Measurements from ENCODE around the gene MINAR1.

DNA sequence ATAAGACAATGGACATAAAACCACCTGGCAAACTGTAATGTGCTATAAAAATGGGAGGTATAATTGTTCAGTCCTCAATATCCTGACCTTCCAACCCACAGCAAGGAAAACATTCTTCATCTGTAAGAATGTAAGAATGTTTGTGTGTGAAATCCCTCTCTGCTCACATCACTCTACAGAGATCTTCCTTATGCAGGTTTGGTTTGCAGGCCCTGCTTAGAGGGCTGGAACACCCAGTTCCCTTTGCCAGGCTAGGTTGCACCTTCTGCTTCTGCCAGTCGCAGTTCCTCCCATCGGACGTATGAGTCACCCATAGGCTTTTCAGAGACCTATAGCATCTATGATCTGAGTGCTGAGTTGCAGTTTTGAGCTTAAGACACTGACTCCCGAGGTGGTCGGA, 24.1 kb upstream of the MINAR1 start:
- no peak for TF ChIP-seq EZH2phosphoT487 (IDR thresholded peaks at IDR 0.05; ENCODE audit: insufficient read depth, low read depth)
- no peak for TF ChIP-seq EZH2 (IDR thresholded peaks at IDR 0.05; ENCODE audit: insufficient read depth, poor library complexity, severe bottlenecking)
